ENCODE data around the gene DENND5B.

- TF ChIP-seq, protein P1, sequence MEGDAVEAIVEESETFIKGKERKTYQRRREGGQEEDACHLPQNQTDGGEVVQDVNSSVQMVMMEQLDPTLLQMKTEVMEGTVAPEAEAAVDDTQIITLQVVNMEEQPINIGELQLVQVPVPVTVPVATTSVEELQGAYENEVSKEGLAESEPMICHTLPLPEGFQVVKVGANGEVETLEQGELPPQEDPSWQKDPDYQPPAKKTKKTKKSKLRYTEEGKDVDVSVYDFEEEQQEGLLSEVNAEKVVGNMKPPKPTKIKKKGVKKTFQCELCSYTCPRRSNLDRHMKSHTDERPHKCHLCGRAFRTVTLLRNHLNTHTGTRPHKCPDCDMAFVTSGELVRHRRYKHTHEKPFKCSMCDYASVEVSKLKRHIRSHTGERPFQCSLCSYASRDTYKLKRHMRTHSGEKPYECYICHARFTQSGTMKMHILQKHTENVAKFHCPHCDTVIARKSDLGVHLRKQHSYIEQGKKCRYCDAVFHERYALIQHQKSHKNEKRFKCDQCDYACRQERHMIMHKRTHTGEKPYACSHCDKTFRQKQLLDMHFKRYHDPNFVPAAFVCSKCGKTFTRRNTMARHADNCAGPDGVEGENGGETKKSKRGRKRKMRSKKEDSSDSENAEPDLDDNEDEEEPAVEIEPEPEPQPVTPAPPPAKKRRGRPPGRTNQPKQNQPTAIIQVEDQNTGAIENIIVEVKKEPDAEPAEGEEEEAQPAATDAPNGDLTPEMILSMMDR (IDR thresholded peaks at IDR 0.05) = no peak
- TF ChIP-seq POLR2AphosphoS5 (IDR thresholded peaks at IDR 0.05) = no peak
These were observed 35.5 kb upstream of the DENND5B start for GRCh38 chr12:31626270-31626995.
